Measurements from ENCODE around the gene AK6.
A peak's percentile ranks its signal among the peaks of the same experiment; 100 is the strongest.

AK6 gene

GRCh38 chr5:69335341-69335935 lies 33.9 kb downstream of the AK6 start:
- no peak for TF ChIP-seq ZFX (IDR thresholded peaks at IDR 0.05; ENCODE audit: borderline replicate concordance)
- no peak for TF ChIP-seq CTCF (IDR thresholded peaks at IDR 0.05)
- no peak overlapping the region for H3K27ac ChIP-seq

- H3K27ac ChIP-seq = peak overlapping the region; percentile 30; the same call in 1 of the 2 replicates
- TF ChIP-seq ZFX (IDR thresholded peaks at IDR 0.05; ENCODE audit: borderline replicate concordance) (no peak), CTCF (IDR thresholded peaks at IDR 0.05) (peak; percentile 92)
Measured at GRCh38 chr5:69334793-69335268, 34.5 kb downstream of the AK6 start.

GRCh38 chr5:69333668-69334315 lies 35.5 kb downstream of the AK6 start:
- peak overlapping the region; percentile 30; the same call in 1 of the 2 replicates for H3K27ac ChIP-seq

- peak overlapping the region; percentile 70 for H3K27ac ChIP-seq
Measured at GRCh38 chr5:69331528-69332445, 37.5 kb downstream of the AK6 start.

GRCh38 chr5:69329905-69330489 lies 39.3 kb downstream of the AK6 start:
- TF ChIP-seq CTCF (IDR thresholded peaks at IDR 0.05) = no peak
- TF ChIP-seq ZFX (IDR thresholded peaks at IDR 0.05; ENCODE audit: borderline replicate concordance) = no peak
- H3K27ac ChIP-seq = peak overlapping the region; percentile 25

More at GRCh38 chr5:69331528-69332445, 37.5 kb downstream of the AK6 start:
- TF ChIP-seq CTCF (IDR thresholded peaks at IDR 0.05) (no peak), ZFX (IDR thresholded peaks at IDR 0.05; ENCODE audit: borderline replicate concordance) (no peak)

GRCh38 chr5:69326365-69326764 lies 43.0 kb downstream of the AK6 start:
- no peak overlapping the region for H3K27ac ChIP-seq
- TF ChIP-seq ZFX (IDR thresholded peaks at IDR 0.05; ENCODE audit: borderline replicate concordance) (no peak), CTCF (IDR thresholded peaks at IDR 0.05) (no peak)

- H3K27ac ChIP-seq = no peak overlapping the region
- TF ChIP-seq ZFX (IDR thresholded peaks at IDR 0.05; ENCODE audit: borderline replicate concordance) (no peak), CTCF (IDR thresholded peaks at IDR 0.05) (no peak)
Measured at GRCh38 chr5:69317391-69317790, 51.9 kb downstream of the AK6 start.
